ENCODE results near the gene PCDHGA1.
A peak's percentile ranks its signal among the peaks of the same experiment; 100 is the strongest.

PCDHGA1 gene

GRCh38 chr5:141440341-141440740 lies 110.0 kb downstream of the PCDHGA1 start:
- Histone ChIP-seq H3K9me3 (replicated peaks in 1 of 2; ENCODE audit: control insufficient read depth in 2 of 2, insufficient read depth in 1 of 2, low read depth in 1 of 2, low read length in 2 of 2) (peaks cover 18 to 37% of the 10 kb centered on the region in 2 donors), H3K18ac (ENCODE audit: low read length) (no peak overlapping the region), H3K4me1 (ENCODE audit: control insufficient read depth in 2 of 2, insufficient read depth in 1 of 2, low read depth in 1 of 2, low read length in 2 of 2) (no peaks in the 10 kb centered on the region), H2BK15ac (ENCODE audit: low read length) (no peak overlapping the region), H4K91ac (ENCODE audit: low read depth, low read length, poor library complexity) (no peak overlapping the region), H2AFZ (ENCODE audit: low read length) (no peak overlapping the region), H2AK5ac (ENCODE audit: low read depth, low read length) (no peak overlapping the region), H2BK5ac (ENCODE audit: low read length) (no peak overlapping the region), H3K23ac (ENCODE audit: low read depth, low read length, poor library complexity) (no peak overlapping the region), H4K8ac (ENCODE audit: low read depth, low read length) (no peak overlapping the region), H3K4me3 (ENCODE audit: low read length in 2 of 2) (no peak overlapping the region), H3K14ac (ENCODE audit: low read length) (no peak overlapping the region), H3K27ac (replicated peaks; ENCODE audit: low read length) (no peak overlapping the region), H3K36me3 (replicated peaks in 1 of 2; ENCODE audit: control insufficient read depth in 2 of 2, insufficient read depth in 2 of 2, low read length in 2 of 2) (peaks cover 10 to 17% of the 10 kb centered on the region in 2 donors), H3K4ac (ENCODE audit: low read length) (no peak overlapping the region), H3K79me1 (ENCODE audit: low read depth, low read length) (peaks cover 5% of the 10 kb centered on the region), H3K9ac (ENCODE audit: low read depth, low read length, poor library complexity) (no peak overlapping the region), H2BK120ac (ENCODE audit: low read depth, low read length) (no peak overlapping the region), H3K4me2 (ENCODE audit: insufficient read depth, low read length, poor library complexity, severe bottlenecking) (no peak overlapping the region), H2BK12ac (ENCODE audit: low read length) (no peak overlapping the region), H3K27me3 (ENCODE audit: control insufficient read depth in 3 of 3, insufficient read depth in 3 of 3, low read depth in 1 of 3, low read length in 3 of 3) (no peaks in the 10 kb centered on the region)
- no CpG with 5 or more reads among the region's 9 CpGs for WGBS, 2 donors (ENCODE audit: extremely low coverage in 2 of 2, insufficient read length in 2 of 2, insufficient replicate concordance in 1 of 2)
- no peak for DNase-seq (ENCODE audit: low spot score)

DNA sequence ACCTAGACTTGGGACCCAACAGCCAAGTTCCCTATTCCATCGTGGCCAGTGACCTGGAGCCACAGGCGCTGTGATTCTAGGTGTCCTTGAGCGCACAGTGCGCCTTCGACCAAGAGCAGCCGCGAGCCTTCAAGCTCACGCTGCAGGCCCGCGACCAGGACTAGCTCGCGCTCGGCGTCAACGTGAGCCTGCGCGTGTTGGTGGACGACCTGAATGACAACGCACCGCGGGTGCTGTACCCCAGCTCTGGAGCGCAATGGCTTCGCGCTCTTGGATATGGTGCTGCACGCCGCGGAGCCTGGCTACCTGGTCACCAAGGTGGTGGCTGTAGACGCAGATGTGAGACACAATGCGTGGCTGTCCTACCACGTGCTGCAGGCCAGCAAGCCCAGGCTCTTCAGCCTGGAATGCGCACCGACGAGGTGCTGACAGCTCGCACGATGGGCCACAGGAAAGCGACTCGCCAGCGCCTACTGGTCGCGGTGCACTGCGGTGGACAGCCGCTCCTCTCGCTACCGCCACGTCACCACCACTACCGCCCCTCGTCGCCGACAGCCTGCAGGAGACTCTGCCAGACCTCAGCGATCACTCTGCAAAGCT lies 111.4 kb downstream of the PCDHGA1 start:
- H3K18ac ChIP-seq (ENCODE audit: low read length) = no peak overlapping the region
- H2BK12ac ChIP-seq (ENCODE audit: low read length) = no peak overlapping the region
- H4K8ac ChIP-seq (ENCODE audit: low read depth, low read length) = no peak overlapping the region
- H3K23ac ChIP-seq (ENCODE audit: low read depth, low read length, poor library complexity) = peak overlapping the region; percentile 44
- no peak overlapping the region for H2BK5ac ChIP-seq (ENCODE audit: low read length)
- DNase-seq (ENCODE audit: low spot score) = no peak
- H3K4me1 ChIP-seq (ENCODE audit: control insufficient read depth in 2 of 2, insufficient read depth in 1 of 2, low read depth in 1 of 2, low read length in 2 of 2) = no peaks in the 10 kb centered on the region
- no peak overlapping the region for H2BK120ac ChIP-seq (ENCODE audit: low read depth, low read length)
- no peaks in the 10 kb centered on the region for H3K27me3 ChIP-seq (ENCODE audit: control insufficient read depth in 3 of 3, insufficient read depth in 3 of 3, low read depth in 1 of 3, low read length in 3 of 3)
- H3K14ac ChIP-seq (ENCODE audit: low read length) = no peak overlapping the region
- peaks cover 10 to 17% of the 10 kb centered on the region in 2 donors for H3K36me3 ChIP-seq (replicated peaks in 1 of 2; ENCODE audit: control insufficient read depth in 2 of 2, insufficient read depth in 2 of 2, low read length in 2 of 2)
- H3K79me1 ChIP-seq (ENCODE audit: low read depth, low read length) = peaks cover 5% of the 10 kb centered on the region
- WGBS, 2 donors (ENCODE audit: extremely low coverage in 2 of 2, insufficient read length in 2 of 2, insufficient replicate concordance in 1 of 2) = no CpG with 5 or more reads among the region's 50 CpGs
- H3K4me2 ChIP-seq (ENCODE audit: insufficient read depth, low read length, poor library complexity, severe bottlenecking) = no peak overlapping the region
- no peak overlapping the region for H2AFZ ChIP-seq (ENCODE audit: low read length)
- H4K91ac ChIP-seq (ENCODE audit: low read depth, low read length, poor library complexity) = no peak overlapping the region
- no peak overlapping the region for H3K4ac ChIP-seq (ENCODE audit: low read length)
- H3K9me3 ChIP-seq (replicated peaks in 1 of 2; ENCODE audit: control insufficient read depth in 2 of 2, insufficient read depth in 1 of 2, low read depth in 1 of 2, low read length in 2 of 2) = peaks cover 18 to 34% of the 10 kb centered on the region in 2 donors
- no peak overlapping the region for H2AK5ac ChIP-seq (ENCODE audit: low read depth, low read length)
- no peak overlapping the region for H3K9ac ChIP-seq (ENCODE audit: low read depth, low read length, poor library complexity)
- no peak overlapping the region for H3K27ac ChIP-seq (replicated peaks; ENCODE audit: low read length)
- H2BK15ac ChIP-seq (ENCODE audit: low read length) = no peak overlapping the region
- peak overlapping the region in 1 of 2 donors; percentile 56 for H3K4me3 ChIP-seq (ENCODE audit: low read length in 2 of 2)

- H2BK5ac ChIP-seq (ENCODE audit: low read length) = no peak overlapping the region
- H3K27ac ChIP-seq (replicated peaks; ENCODE audit: low read length) = no peak overlapping the region
- no peak overlapping the region for H3K4me2 ChIP-seq (ENCODE audit: insufficient read depth, low read length, poor library complexity, severe bottlenecking)
- H3K14ac ChIP-seq (ENCODE audit: low read length) = no peak overlapping the region
- H2AFZ ChIP-seq (ENCODE audit: low read length) = no peak overlapping the region
- peaks cover 0 to 6% of the 10 kb centered on the region in 2 donors for H3K36me3 ChIP-seq (replicated peaks in 1 of 2; ENCODE audit: control insufficient read depth in 2 of 2, insufficient read depth in 2 of 2, low read length in 2 of 2)
- no peak overlapping the region for H4K8ac ChIP-seq (ENCODE audit: low read depth, low read length)
- H2BK15ac ChIP-seq (ENCODE audit: low read length) = no peak overlapping the region
- H3K4me1 ChIP-seq (ENCODE audit: control insufficient read depth in 2 of 2, insufficient read depth in 1 of 2, low read depth in 1 of 2, low read length in 2 of 2) = no peaks in the 10 kb centered on the region
- no peak overlapping the region for H2AK5ac ChIP-seq (ENCODE audit: low read depth, low read length)
- no peak overlapping the region for H2BK120ac ChIP-seq (ENCODE audit: low read depth, low read length)
- no peaks in the 10 kb centered on the region for H3K79me1 ChIP-seq (ENCODE audit: low read depth, low read length)
- no peaks in the 10 kb centered on the region for H3K27me3 ChIP-seq (ENCODE audit: control insufficient read depth in 3 of 3, insufficient read depth in 3 of 3, low read depth in 1 of 3, low read length in 3 of 3)
- no CpG with 5 or more reads among the region's 3 CpGs for WGBS, 2 donors (ENCODE audit: extremely low coverage in 2 of 2, insufficient read length in 2 of 2, insufficient replicate concordance in 1 of 2)
- no peak overlapping the region for H3K18ac ChIP-seq (ENCODE audit: low read length)
- H3K9me3 ChIP-seq (replicated peaks in 1 of 2; ENCODE audit: control insufficient read depth in 2 of 2, insufficient read depth in 1 of 2, low read depth in 1 of 2, low read length in 2 of 2) = no peaks in the 10 kb centered on the region
- no peak overlapping the region for H3K4me3 ChIP-seq (ENCODE audit: low read length in 2 of 2)
- H4K91ac ChIP-seq (ENCODE audit: low read depth, low read length, poor library complexity) = no peak overlapping the region
- H3K9ac ChIP-seq (ENCODE audit: low read depth, low read length, poor library complexity) = no peak overlapping the region
- no peak overlapping the region for H3K23ac ChIP-seq (ENCODE audit: low read depth, low read length, poor library complexity)
- no peak for DNase-seq (ENCODE audit: low spot score)
- H2BK12ac ChIP-seq (ENCODE audit: low read length) = no peak overlapping the region
- H3K4ac ChIP-seq (ENCODE audit: low read length) = no peak overlapping the region
Measured at GRCh38 chr5:141465351-141465750, 135.0 kb downstream of the PCDHGA1 start.

GRCh38 chr5:141475625-141476131 lies 145.4 kb downstream of the PCDHGA1 start, which contains the start of gene PCDHGC3:
Gene PCDHGC3 (plus strand): TSS chr5:141475966. CDS start chr5:141476117, 151 bp downstream.
- H3K27ac ChIP-seq (replicated peaks; ENCODE audit: low read length) = peak within 1 kb of the TSS; percentile 60
- peaks cover 17 to 39% of the 10 kb centered on the region in 2 donors for H3K9me3 ChIP-seq (replicated peaks in 1 of 2; ENCODE audit: control insufficient read depth in 2 of 2, insufficient read depth in 1 of 2, low read depth in 1 of 2, low read length in 2 of 2)
- H2AFZ ChIP-seq (ENCODE audit: low read length) = peak within 1 kb of the TSS; percentile 85
- H3K9ac ChIP-seq (ENCODE audit: low read depth, low read length, poor library complexity) = peak within 1 kb of the TSS; percentile 85
- peak within 1 kb of the TSS; percentile 95 for H3K4me2 ChIP-seq (ENCODE audit: insufficient read depth, low read length, poor library complexity, severe bottlenecking)
- H2BK12ac ChIP-seq (ENCODE audit: low read length) = peak within 1 kb of the TSS; percentile 76
- H2BK5ac ChIP-seq (ENCODE audit: low read length) = peak within 1 kb of the TSS; percentile 44
- H3K27me3 ChIP-seq (ENCODE audit: control insufficient read depth in 3 of 3, insufficient read depth in 3 of 3, low read depth in 1 of 3, low read length in 3 of 3) = no peaks in the 10 kb centered on the region
- WGBS, 2 donors (ENCODE audit: extremely low coverage in 2 of 2, insufficient read length in 2 of 2, insufficient replicate concordance in 1 of 2) = no CpG with 5 or more reads among the region's 28 CpGs
- H2AK5ac ChIP-seq (ENCODE audit: low read depth, low read length) = peak within 1 kb of the TSS; percentile 82
- no peak within 1 kb of the TSS for H4K8ac ChIP-seq (ENCODE audit: low read depth, low read length)
- H3K14ac ChIP-seq (ENCODE audit: low read length) = peak within 1 kb of the TSS; percentile 1
- no peak within 1 kb of the TSS for H4K91ac ChIP-seq (ENCODE audit: low read depth, low read length, poor library complexity)
- H3K79me1 ChIP-seq (ENCODE audit: low read depth, low read length) = peaks cover 14% of the 10 kb centered on the region
- H3K23ac ChIP-seq (ENCODE audit: low read depth, low read length, poor library complexity) = peak within 1 kb of the TSS; percentile 8
- H3K4me3 ChIP-seq (ENCODE audit: low read length in 2 of 2) = peak within 1 kb of the TSS; percentile 44 to 84
- no peak within 1 kb of the TSS for H2BK120ac ChIP-seq (ENCODE audit: low read depth, low read length)
- peaks cover 12 to 37% of the 10 kb centered on the region in 2 donors for H3K36me3 ChIP-seq (replicated peaks in 1 of 2; ENCODE audit: control insufficient read depth in 2 of 2, insufficient read depth in 2 of 2, low read length in 2 of 2)
- H3K18ac ChIP-seq (ENCODE audit: low read length) = peak within 1 kb of the TSS; percentile 89
- H3K4me1 ChIP-seq (ENCODE audit: control insufficient read depth in 2 of 2, insufficient read depth in 1 of 2, low read depth in 1 of 2, low read length in 2 of 2) = peaks cover 0 to 9% of the 10 kb centered on the region in 2 donors
- DNase-seq (ENCODE audit: low spot score) = no peak
- no peak within 1 kb of the TSS for H2BK15ac ChIP-seq (ENCODE audit: low read length)
- no peak within 1 kb of the TSS for H3K4ac ChIP-seq (ENCODE audit: low read length)

Measured in neuronal stem cell (in vitro differentiated cells).